Measurements from ENCODE around the gene ATP6V1B1.
"Not testable (repeated sequence)": the region's sequence is repeated elsewhere in the genome, so short reads cannot be mapped to it uniquely, and the experiment has no call there.

GRCh38 chr2:70998885-70999284, 63.2 kb downstream of the ATP6V1B1 start:
- not testable (repeated sequence) for TF ChIP-seq CTCF (conservative IDR thresholded peaks at IDR 0.05; ENCODE audit: low read depth, low read length); EZH2 (IDR thresholded peaks at IDR 0.05; ENCODE audit: borderline replicate concordance, low read depth, low read length, poor library complexity, severe bottlenecking)

All from A673 (cell line).